Effector memory CD8-positive, alpha-beta T cell (primary cell): ENCODE results near the gene MORC1.

ENCODE experiments used
- ATAC-seq: fragments of 150-1000 bp; cut with Tn5 transposase; replicated peaks from 2 replicates; pipeline ENCODE4 v1.10.0; 2021; ENCODE audit warnings: mild to moderate bottlenecking, moderate library complexity
- DNase-seq, 3 experiments: peaks; one replicate each; pipeline ENCODE4 v3.0.0; 2021
- H3K27ac Mint-ChIP-seq, 2 donors: one replicate each; pipeline ENCODE4 v1.8.0; 2022; ENCODE audit warnings: mild to moderate bottlenecking in 2 of 2, mixed read lengths in 2 of 2, moderate library complexity in 2 of 2
- H3K27me3 Mint-ChIP-seq, 2 donors: one replicate each; pipeline ENCODE4 v1.8.0; 2022; ENCODE audit warnings: mixed read lengths in 2 of 2
- H3K36me3 Mint-ChIP-seq: one replicate; pipeline ENCODE4 v1.8.0; 2022; ENCODE audit warnings: mild to moderate bottlenecking, moderate library complexity, mixed read lengths; ENCODE audit not compliant: insufficient read depth
- H3K4me1 Mint-ChIP-seq, 2 donors: one replicate each; pipeline ENCODE4 v1.8.0; 2022; ENCODE audit warnings: low read depth in 2 of 2, mixed read lengths in 2 of 2
- H3K4me3 Mint-ChIP-seq, 2 donors: one replicate each; pipeline ENCODE4 v1.8.0; 2022; ENCODE audit warnings: mild to moderate bottlenecking in 2 of 2, mixed read lengths in 2 of 2, moderate library complexity in 2 of 2
- H3K9me3 Mint-ChIP-seq, 2 donors: one replicate each; pipeline ENCODE4 v1.8.0; 2022; ENCODE audit warnings: mixed read lengths in 2 of 2

MORC1 gene

DNA sequence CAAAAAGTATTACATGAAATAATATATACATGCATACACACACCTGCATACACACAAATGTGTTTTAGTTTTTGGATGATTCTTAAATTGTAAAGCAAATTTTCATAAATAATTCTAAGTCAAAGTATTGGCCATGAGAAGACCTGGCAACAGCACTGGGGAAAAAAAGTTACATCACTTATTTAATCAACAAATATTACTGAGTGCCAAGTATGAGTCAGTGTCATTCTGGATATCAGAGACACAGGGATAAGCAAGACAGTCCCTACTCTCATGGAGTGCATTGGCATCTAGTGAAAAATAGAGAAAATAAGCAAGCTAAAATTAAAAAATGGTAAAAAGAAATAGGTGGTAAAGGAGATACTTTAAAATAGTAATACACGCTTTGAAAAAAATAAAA, 134.9 kb downstream of the MORC1 start:
- Mint-ChIP-seq H3K27ac (no peak overlapping the region), H3K4me3 (no peak overlapping the region), H3K4me1 (no peaks in the 10 kb centered on the region), H3K27me3 (peaks cover 15 to 42% of the 10 kb centered on the region in 2 donors), H3K36me3 (peaks cover 3% of the 10 kb centered on the region), H3K9me3 (no peaks in the 10 kb centered on the region)
- no peak for DNase-seq
- no peak for ATAC-seq

- DNase-seq (no peak), ATAC-seq (no peak)
- Mint-ChIP-seq H3K27me3 (peaks cover 29% of the 10 kb centered on the region in 2 donors), H3K4me3 (no peak overlapping the region), H3K9me3 (no peaks in the 10 kb centered on the region), H3K4me1 (no peaks in the 10 kb centered on the region), H3K36me3 (no peaks in the 10 kb centered on the region), H3K27ac (no peak overlapping the region)
These were observed 141.9 kb downstream of the MORC1 start for GRCh38 chr3:108976058-108976457.

DNA sequence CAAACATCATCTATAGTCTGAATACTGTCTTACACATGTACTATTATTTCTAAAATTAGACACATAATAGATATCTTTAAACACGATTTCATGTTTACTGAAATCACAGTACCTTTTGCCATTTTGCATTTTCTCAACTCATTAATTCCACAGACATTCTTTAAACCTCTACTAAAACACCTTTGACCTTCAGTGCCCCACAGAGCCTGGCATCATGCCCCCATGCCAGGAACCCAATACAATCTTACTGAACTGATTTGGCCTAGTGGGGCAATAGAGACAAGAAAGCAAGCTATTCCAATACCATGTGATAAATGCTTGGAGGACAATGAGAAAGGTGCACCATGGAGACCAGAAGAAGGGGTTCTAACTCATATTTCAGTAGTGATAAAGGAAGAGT, 144.9 kb downstream of the MORC1 start:
- Mint-ChIP-seq H3K4me1 (no peaks in the 10 kb centered on the region), H3K27ac (no peak overlapping the region), H3K27me3 (peaks cover 12 to 26% of the 10 kb centered on the region in 2 donors), H3K36me3 (no peaks in the 10 kb centered on the region), H3K4me3 (no peak overlapping the region), H3K9me3 (no peaks in the 10 kb centered on the region)
- ATAC-seq (no peak), DNase-seq (no peak)

DNA sequence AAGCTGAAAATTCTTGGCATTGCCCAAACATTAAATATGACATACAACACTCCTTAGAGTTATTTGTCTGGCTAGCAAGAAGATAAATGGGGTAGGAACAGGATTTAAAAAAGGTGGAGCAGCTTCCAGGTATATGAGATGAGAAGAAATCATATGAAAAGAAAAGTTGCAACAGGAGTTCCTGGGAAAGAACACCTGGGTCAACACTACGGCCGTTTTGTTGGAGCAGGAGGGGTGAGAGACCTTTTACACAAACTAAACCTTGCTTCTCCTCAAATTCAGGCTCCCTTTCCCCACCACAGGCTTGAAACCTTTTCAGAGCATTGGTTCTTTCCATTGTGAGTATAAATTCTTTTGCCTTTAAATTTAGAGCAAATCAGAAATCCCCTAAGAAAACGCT, 145.5 kb downstream of the MORC1 start:
- Mint-ChIP-seq H3K27ac (no peak overlapping the region), H3K36me3 (no peaks in the 10 kb centered on the region), H3K4me3 (no peak overlapping the region), H3K27me3 (peaks cover 12 to 26% of the 10 kb centered on the region in 2 donors), H3K9me3 (no peaks in the 10 kb centered on the region), H3K4me1 (no peaks in the 10 kb centered on the region)
- no peak for ATAC-seq
- no peak for DNase-seq

DNA sequence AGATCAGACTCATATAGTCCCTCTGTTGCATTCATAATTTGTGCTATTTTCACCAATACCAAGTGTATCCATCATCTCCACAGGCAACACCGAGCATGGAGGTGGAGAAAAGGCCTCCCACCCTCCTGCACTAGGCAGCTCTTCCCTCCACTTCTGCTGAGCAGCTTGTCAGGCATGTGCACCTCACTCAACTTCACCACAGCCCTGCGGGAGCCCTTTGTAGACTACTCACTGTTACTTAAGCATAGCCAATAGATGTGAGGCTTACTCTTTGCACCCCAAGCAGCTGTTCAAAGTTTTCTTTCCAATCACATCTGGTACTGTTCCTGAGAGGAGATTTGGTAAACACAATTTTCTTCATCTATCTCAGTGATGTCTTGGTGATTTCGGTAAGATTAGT, 147.4 kb downstream of the MORC1 start:
- Mint-ChIP-seq H3K9me3 (no peaks in the 10 kb centered on the region), H3K4me3 (no peak overlapping the region), H3K27me3 (peaks cover 12 to 26% of the 10 kb centered on the region in 2 donors), H3K27ac (no peak overlapping the region), H3K36me3 (no peaks in the 10 kb centered on the region), H3K4me1 (no peaks in the 10 kb centered on the region)
- DNase-seq = no peak
- no peak for ATAC-seq

- Mint-ChIP-seq H3K9me3 (no peaks in the 10 kb centered on the region), H3K27me3 (peaks cover 0 to 10% of the 10 kb centered on the region in 2 donors), H3K36me3 (no peaks in the 10 kb centered on the region), H3K4me1 (no peaks in the 10 kb centered on the region), H3K4me3 (no peak overlapping the region), H3K27ac (no peak overlapping the region)
- DNase-seq (no peak), ATAC-seq (no peak)
These were observed 151.2 kb downstream of the MORC1 start for GRCh38 chr3:108966773-108967172.

DNA sequence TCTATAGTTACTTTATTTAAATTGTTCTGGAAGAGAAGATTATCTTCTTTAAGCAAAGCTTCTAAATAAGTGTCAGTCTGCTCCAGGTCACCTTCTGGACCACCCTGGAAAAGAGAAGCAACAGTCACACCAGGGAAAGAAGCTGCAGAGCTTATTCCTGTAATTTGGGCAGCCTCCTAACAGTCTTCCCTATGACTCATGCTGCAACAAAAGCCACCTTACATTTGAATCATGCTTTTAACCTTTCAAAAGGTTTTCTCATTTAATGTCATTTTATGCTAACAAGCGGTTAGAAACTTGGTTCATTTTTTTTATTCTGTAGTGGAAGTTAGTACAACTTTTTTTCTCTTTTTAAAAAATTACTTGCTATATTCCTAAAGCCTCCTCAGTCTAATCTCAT, 158.9 kb downstream of the MORC1 start:
- H3K9me3 Mint-ChIP-seq = no peaks in the 10 kb centered on the region
- H3K4me3 Mint-ChIP-seq = no peak overlapping the region
- DNase-seq = no peak
- ATAC-seq = no peak
- no peaks in the 10 kb centered on the region for H3K36me3 Mint-ChIP-seq
- no peaks in the 10 kb centered on the region for H3K4me1 Mint-ChIP-seq
- H3K27me3 Mint-ChIP-seq = peaks cover 9 to 11% of the 10 kb centered on the region in 2 donors
- no peak overlapping the region for H3K27ac Mint-ChIP-seq

- no peak within 1 kb of the TSS for H3K27ac Mint-ChIP-seq
- H3K9me3 Mint-ChIP-seq = no peaks in the 10 kb centered on the region
- DNase-seq (no peak), ATAC-seq (no peak)
- no peak within 1 kb of the TSS for H3K4me3 Mint-ChIP-seq
- H3K4me1 Mint-ChIP-seq = no peaks in the 10 kb centered on the region
- H3K36me3 Mint-ChIP-seq = no peaks in the 10 kb centered on the region
- H3K27me3 Mint-ChIP-seq = peaks cover 16 to 21% of the 10 kb centered on the region in 2 donors
These were observed 164.2 kb downstream of the MORC1 start, which contains the start of gene GUCA1C for GRCh38 chr3:108953700-108954099. Gene GUCA1C (minus strand): TSS chr3:108953879. CDS start chr3:108953762, 117 bp downstream.

DNA sequence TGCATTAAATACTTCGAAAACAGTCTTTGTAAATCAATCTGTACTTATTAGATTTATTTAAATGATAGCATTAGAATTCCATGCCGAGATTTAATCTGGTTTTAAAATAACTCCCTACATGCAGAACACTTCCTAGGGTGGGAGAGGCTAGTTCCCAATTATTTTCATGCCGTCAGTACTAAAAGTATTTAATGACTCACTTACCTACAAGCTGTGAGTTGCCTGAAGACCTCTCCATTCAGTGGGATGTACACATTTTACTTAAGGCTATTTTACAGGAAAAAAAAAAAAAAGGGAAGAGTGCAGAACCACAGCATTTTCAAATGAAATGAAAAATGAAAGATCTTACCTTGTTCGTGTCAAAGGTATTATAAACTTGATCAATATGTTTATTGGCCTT, 164.7 kb downstream of the MORC1 start:
- ATAC-seq = no peak
- H3K4me3 Mint-ChIP-seq = no peak overlapping the region
- H3K9me3 Mint-ChIP-seq = no peaks in the 10 kb centered on the region
- no peaks in the 10 kb centered on the region for H3K36me3 Mint-ChIP-seq
- no peaks in the 10 kb centered on the region for H3K4me1 Mint-ChIP-seq
- no peak for DNase-seq
- H3K27ac Mint-ChIP-seq = no peak overlapping the region
- H3K27me3 Mint-ChIP-seq = peaks cover 20 to 26% of the 10 kb centered on the region in 2 donors

GRCh38 chr3:108951820-108952501, 166.0 kb downstream of the MORC1 start:
- no peaks in the 10 kb centered on the region for H3K36me3 Mint-ChIP-seq
- no peaks in the 10 kb centered on the region for H3K4me1 Mint-ChIP-seq
- no peaks in the 10 kb centered on the region for H3K9me3 Mint-ChIP-seq
- peaks cover 24 to 31% of the 10 kb centered on the region in 2 donors for H3K27me3 Mint-ChIP-seq
- DNase-seq = no peak
- no peak overlapping the region for H3K27ac Mint-ChIP-seq
- no peak for ATAC-seq
- no peak overlapping the region for H3K4me3 Mint-ChIP-seq

GRCh38 chr3:108947855-108948254, 170.1 kb downstream of the MORC1 start:
- Mint-ChIP-seq H3K27me3 (peaks cover 28% of the 10 kb centered on the region in 2 donors), H3K27ac (no peak overlapping the region), H3K9me3 (no peaks in the 10 kb centered on the region), H3K36me3 (no peaks in the 10 kb centered on the region), H3K4me3 (no peak overlapping the region), H3K4me1 (no peaks in the 10 kb centered on the region)
- DNase-seq (no peak), ATAC-seq (no peak)

DNA sequence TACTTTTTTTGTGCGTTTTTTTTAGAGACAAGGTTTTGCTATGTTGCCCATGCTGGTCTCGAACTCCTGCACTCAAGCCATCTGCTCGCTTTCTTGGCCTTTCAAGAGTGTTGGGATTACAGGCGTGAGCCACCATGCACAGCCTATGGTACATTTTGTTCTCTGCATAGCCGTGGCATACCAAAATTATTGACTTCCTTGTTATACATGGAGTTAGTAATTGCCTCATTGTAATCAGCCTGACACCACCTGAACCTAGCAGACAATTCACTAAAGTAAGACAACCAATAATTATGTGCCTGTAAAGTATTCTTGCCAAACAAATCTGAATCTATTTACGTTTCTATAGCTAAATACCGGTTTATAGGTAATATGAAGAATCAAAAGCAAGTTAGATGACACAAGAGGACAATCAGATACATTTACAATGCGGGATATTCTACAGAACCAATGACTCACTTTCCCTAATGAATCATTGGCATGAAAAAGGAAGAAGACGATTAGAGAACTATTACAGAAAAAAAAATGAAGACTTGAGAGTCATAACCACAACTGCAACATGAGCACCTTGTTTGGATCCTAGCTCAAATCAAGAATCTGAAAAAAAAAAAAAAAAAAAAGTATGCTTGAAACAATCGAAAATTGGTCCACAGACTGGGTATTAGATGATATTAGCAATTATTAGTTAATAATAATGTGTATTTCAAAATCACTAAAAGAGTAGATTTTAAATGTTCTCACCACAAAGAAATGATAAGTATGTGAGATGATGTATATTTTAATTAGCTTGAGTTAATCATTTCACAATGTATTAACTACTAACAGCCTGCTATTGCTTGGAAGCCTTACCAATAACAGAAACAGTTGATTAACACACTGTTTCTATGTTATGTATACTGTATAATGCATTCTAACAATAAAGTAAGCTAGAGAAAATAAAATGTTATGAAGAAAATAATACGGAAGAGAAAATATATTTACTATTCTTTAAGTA, 171.3 kb downstream of the MORC1 start:
- Mint-ChIP-seq H3K4me3 (no peak overlapping the region), H3K36me3 (no peaks in the 10 kb centered on the region), H3K27ac (no peak overlapping the region), H3K27me3 (peaks cover 28 to 33% of the 10 kb centered on the region in 2 donors), H3K4me1 (no peaks in the 10 kb centered on the region), H3K9me3 (no peaks in the 10 kb centered on the region)
- DNase-seq (no peak), ATAC-seq (no peak)

DNA sequence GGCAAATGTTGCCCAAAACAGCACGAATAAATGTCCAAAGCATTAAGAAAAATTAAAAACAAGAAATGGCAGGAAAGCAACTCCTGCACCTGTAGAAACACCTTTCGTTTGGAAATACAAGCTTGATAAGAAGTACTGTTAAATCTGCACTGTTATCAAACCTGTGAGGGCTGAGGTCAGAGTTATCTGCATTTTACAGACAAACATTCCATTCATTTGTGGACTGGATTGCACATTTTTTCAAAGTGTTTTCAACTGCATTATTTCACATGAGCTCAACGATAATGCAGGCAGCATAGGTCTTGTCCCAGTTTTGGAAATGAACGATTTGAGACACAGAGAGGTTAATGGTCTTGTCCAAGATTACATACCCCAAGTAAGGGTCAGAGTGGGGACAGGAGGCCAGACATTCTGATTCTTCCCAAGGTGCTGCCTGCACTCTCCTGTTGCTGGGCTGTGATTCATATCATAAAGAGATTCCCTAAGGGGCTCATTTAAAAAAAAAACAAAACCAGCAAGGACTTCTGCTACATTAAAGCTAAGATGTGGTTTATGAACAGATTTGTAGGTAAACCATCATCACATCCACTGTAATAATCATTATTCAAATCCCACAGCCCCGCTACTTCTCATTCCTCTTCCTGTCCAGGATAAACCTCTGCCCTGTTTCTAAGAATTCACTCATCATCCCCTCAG, 177.2 kb downstream of the MORC1 start:
- Mint-ChIP-seq H3K4me3 (no peak overlapping the region), H3K36me3 (no peaks in the 10 kb centered on the region), H3K27me3 (peaks cover 0 to 10% of the 10 kb centered on the region in 2 donors), H3K4me1 (no peaks in the 10 kb centered on the region), H3K27ac (no peak overlapping the region), H3K9me3 (no peaks in the 10 kb centered on the region)
- DNase-seq = no peak
- ATAC-seq = no peak
